ENCODE results near the gene PCDH9. TPM values are rescaled to one million over a fixed set of nuclear protein-coding genes. Genes with fewer than 3 reads are reported as not detected.

PCDH9 gene
- total and polyA plus RNA-seq, 2 donors = 0.72 to 28.2 TPM

DNA sequence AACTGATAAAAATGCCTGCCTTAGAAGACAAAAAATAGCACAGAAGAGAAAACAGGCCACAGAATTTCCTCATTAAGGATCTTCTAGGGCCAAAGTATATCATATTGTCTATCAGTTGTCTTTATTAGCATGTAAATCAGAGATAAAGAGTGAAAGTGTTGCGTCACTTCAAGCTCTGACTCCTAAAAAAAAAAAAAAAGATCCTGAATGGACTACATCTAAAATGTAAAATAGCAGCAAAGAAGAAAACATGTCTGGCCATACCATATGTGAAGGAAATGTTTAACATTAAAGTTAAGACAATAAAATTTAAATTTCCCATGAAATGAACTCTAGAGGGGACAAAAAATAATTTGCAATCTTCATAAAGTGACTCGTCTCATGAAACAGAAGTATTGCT lies 237.4 kb downstream of the PCDH9 start:
- WGBS = 48% methylated on average over 2 of the region's 2 CpGs
- Histone ChIP-seq H3K4me3 (ENCODE audit: low read depth, low read length) (no peak overlapping the region), H3K27ac (ENCODE audit: low read depth) (no peak overlapping the region), H3K4me1 (ENCODE audit: insufficient read depth) (no peaks in the 10 kb centered on the region), H3K36me3 (ENCODE audit: insufficient read depth) (no peaks in the 10 kb centered on the region)
- no peak for DNase-seq (ENCODE audit: extremely low spot score)

DNA sequence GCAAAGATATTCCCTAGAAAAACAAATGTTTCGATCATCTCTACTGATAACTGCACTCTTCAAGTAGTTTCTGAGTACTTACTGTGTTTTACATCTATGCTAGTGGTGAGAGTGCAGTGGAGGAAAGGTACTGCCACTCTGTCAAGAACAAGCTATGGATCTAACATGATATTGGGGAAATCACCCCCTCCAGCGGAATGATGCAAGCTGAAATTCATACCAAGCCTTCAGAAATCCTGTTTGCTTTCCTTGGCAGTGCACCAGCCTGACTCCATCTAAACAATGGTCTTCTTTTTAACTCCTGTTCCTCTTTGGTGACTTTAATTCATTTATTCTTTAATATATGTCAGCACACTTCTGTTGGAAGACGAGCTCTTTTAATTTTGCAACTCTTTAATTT lies 238.0 kb downstream of the PCDH9 start:
- WGBS = 78% methylated on average over 3 of the region's 3 CpGs
- Histone ChIP-seq H3K27ac (ENCODE audit: low read depth) (no peak overlapping the region), H3K36me3 (ENCODE audit: insufficient read depth) (no peaks in the 10 kb centered on the region), H3K4me3 (ENCODE audit: low read depth, low read length) (no peak overlapping the region), H3K4me1 (ENCODE audit: insufficient read depth) (no peaks in the 10 kb centered on the region)
- DNase-seq (ENCODE audit: extremely low spot score) = no peak

DNA sequence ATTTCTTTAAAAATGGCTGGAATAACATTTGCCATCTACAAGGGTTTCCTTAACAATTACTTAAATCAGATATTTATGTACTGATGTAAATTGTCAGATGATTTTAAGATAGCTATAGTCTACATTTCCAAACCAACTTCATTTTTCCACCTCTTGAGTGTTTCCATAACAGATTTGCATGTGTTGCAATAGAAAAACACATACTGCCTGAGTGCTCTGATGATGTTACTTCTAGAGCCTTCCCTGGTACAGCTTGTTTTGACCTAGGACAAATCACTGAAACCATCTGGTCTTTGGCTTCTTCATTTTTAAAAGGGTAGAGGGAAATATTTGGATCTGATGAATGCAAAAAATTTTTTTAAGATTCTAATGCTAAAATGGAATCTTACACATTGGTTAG lies 245.9 kb downstream of the PCDH9 start:
- Histone ChIP-seq H3K4me3 (ENCODE audit: low read depth, low read length) (no peak overlapping the region), H3K4me1 (ENCODE audit: insufficient read depth) (no peaks in the 10 kb centered on the region), H3K27ac (ENCODE audit: low read depth) (no peak overlapping the region), H3K36me3 (ENCODE audit: insufficient read depth) (no peaks in the 10 kb centered on the region)
- no peak for DNase-seq (ENCODE audit: extremely low spot score)

DNA sequence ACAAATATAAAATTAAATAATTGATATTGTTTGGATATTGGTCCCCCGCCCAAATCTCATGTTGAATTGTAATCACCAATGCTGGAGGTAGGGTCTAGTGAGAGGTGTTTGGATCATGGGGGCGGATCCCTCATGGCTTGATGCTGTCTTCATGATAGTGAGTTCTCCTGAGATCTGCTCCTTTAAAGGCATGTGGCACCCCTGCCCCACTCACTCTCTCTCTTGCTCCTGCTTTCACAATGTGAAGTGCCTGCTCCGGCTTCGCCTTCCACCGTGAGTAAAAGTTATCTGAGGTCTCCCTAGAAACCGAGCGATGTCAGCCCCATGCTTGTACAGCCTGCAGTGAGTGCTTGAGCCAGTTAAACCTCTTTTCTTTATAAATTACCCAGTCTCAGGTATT lies 248.2 kb downstream of the PCDH9 start:
- Histone ChIP-seq H3K4me1 (ENCODE audit: insufficient read depth) (no peaks in the 10 kb centered on the region), H3K36me3 (ENCODE audit: insufficient read depth) (no peaks in the 10 kb centered on the region), H3K27ac (ENCODE audit: low read depth) (no peak overlapping the region), H3K4me3 (ENCODE audit: low read depth, low read length) (no peak overlapping the region)
- 97% methylated on average over 7 of the region's 7 CpGs for WGBS
- no peak for DNase-seq (ENCODE audit: extremely low spot score)

DNA sequence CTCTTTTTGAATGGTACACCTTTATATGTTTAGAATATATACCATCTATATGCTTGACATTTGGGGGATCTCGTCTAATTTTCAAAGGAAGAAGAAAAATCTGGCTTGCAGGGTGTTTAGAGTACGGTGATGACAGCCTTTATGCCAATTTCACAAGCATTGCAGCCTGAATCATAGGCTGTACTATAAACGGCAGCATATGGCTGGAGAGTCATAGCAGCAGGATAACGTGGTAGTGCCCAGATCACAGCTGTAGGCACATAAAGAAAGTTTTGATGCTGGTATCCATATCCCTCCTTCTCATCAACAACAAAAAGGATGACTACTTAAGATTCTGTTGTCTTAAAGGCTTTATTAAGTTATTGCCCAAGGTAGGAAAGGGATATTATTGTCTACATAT lies 253.0 kb downstream of the PCDH9 start:
- no peak overlapping the region for H3K4me3 ChIP-seq (ENCODE audit: low read depth, low read length)
- H3K4me1 ChIP-seq (ENCODE audit: insufficient read depth) = no peaks in the 10 kb centered on the region
- WGBS = 73% methylated on average over 4 of the region's 4 CpGs
- no peak overlapping the region for H3K27ac ChIP-seq (ENCODE audit: low read depth)
- H3K36me3 ChIP-seq (ENCODE audit: insufficient read depth) = no peaks in the 10 kb centered on the region
- no peak for DNase-seq (ENCODE audit: extremely low spot score)

DNA sequence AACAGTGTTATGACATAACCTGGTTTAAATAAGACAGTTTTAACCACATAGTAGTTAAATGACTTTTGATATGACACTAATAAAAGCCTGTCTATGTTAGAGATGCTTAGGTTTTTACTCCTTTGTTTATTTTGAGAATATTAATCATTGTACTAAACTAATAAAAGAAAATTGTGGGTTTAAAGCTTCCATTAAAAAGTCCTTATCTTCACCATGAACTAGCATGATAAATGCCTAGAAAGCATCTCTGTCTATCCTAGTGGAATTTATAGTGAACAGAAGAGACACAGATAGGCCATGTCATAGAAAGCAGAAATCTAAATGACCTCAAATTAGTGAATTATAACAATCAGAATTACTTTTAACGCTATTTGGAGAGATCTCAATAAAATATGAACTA lies 255.2 kb downstream of the PCDH9 start:
- no peak for DNase-seq (ENCODE audit: extremely low spot score)
- Histone ChIP-seq H3K4me3 (ENCODE audit: low read depth, low read length) (no peak overlapping the region), H3K36me3 (ENCODE audit: insufficient read depth) (no peaks in the 10 kb centered on the region), H3K27ac (ENCODE audit: low read depth) (no peak overlapping the region), H3K4me1 (ENCODE audit: insufficient read depth) (no peaks in the 10 kb centered on the region)
- WGBS = 44% methylated on average over 1 of the region's 1 CpG

DNA sequence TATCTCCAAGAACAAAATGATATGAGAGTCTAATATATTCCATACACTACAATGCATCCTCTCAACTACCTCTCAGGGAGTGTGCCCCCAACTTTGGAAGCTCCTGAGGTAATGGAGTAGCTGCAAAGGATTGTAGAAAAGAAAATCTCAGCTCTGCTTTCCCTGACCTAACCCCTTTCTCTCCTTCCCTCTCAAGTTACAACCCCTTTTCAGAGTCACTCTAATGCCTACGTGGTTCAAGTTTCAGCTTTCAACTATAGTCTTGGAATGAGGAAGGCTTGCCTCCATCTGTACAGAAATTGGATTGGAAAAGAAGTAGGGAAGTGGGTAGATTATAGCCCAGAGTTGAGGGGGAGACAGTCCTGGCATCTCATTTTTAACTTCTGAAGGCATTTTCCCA lies 256.0 kb downstream of the PCDH9 start:
- Histone ChIP-seq H3K27ac (ENCODE audit: low read depth) (no peak overlapping the region), H3K4me3 (ENCODE audit: low read depth, low read length) (no peak overlapping the region), H3K4me1 (ENCODE audit: insufficient read depth) (no peaks in the 10 kb centered on the region), H3K36me3 (ENCODE audit: insufficient read depth) (no peaks in the 10 kb centered on the region)
- WGBS = 86% methylated on average over 1 of the region's 1 CpG
- DNase-seq (ENCODE audit: extremely low spot score) = no peak

DNA sequence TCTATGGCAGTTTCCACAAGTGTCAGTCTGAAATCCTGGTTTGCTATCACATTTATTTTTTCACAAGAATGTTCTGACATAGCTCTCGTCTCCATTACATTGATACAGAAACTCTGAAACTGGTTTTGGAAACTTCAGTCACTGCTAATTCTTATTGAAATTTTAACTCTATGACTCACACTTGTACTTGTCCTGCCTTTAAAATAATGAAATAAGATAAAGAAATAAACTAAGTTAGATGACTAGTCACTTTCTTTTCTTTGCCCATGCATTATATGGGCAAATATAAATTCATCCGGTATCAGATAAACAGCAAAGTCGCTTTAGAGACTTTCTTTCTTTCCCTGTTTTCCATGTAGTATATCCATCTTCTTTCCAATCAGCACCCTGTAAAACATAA lies 257.5 kb downstream of the PCDH9 start:
- Histone ChIP-seq H3K4me1 (ENCODE audit: insufficient read depth) (no peaks in the 10 kb centered on the region), H3K4me3 (ENCODE audit: low read depth, low read length) (no peak overlapping the region), H3K27ac (ENCODE audit: low read depth) (no peak overlapping the region), H3K36me3 (ENCODE audit: insufficient read depth) (no peaks in the 10 kb centered on the region)
- no peak for DNase-seq (ENCODE audit: extremely low spot score)
- WGBS = 93% methylated on average over 3 of the region's 3 CpGs

DNA sequence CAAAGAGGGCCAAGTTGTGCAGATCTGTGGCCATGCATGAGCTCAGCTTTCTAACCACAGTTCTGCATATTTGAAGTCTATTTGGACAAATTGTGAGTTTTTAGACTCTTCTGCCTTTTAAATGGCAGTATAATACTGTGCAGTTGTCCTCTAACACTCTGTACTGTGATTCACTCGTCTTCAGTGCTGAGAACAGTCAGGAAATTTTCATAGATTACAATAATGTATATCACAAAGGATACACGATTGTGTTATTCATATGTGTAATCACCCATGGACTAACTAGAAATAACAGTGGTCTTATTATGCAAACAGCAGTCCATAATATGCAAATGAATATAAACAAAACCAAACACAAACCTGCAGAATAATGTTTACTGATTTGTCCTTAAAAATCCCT lies 259.1 kb downstream of the PCDH9 start:
- no peak overlapping the region for H3K4me3 ChIP-seq (ENCODE audit: low read depth, low read length)

DNA sequence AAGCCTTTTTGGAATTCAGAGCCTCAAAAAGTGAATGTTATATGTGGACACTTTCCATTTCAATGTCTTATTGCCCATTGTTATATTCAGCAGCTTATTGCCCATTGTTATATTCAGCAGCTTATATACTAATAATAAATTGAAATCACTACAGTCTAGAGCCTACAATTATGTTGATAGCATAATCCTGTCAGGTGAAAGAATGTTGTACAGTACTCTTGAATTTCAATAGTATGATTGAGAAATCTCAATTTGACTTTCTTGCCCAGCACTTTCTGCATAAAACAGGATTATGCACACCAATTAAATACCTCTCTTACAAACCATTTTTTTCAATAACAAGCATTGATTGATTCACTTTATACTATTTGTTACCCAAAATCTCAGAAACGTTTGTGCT lies 260.8 kb downstream of the PCDH9 start:
- WGBS = 64% methylated on average over 1 of the region's 1 CpG

More for the DNA sequence above, 259.1 kb downstream of the PCDH9 start:
- Histone ChIP-seq H3K4me1 (ENCODE audit: insufficient read depth) (no peaks in the 10 kb centered on the region), H3K36me3 (ENCODE audit: insufficient read depth) (no peaks in the 10 kb centered on the region), H3K27ac (ENCODE audit: low read depth) (no peak overlapping the region)
- DNase-seq (ENCODE audit: extremely low spot score) = no peak
- 87% methylated on average over 2 of the region's 2 CpGs for WGBS

DNA sequence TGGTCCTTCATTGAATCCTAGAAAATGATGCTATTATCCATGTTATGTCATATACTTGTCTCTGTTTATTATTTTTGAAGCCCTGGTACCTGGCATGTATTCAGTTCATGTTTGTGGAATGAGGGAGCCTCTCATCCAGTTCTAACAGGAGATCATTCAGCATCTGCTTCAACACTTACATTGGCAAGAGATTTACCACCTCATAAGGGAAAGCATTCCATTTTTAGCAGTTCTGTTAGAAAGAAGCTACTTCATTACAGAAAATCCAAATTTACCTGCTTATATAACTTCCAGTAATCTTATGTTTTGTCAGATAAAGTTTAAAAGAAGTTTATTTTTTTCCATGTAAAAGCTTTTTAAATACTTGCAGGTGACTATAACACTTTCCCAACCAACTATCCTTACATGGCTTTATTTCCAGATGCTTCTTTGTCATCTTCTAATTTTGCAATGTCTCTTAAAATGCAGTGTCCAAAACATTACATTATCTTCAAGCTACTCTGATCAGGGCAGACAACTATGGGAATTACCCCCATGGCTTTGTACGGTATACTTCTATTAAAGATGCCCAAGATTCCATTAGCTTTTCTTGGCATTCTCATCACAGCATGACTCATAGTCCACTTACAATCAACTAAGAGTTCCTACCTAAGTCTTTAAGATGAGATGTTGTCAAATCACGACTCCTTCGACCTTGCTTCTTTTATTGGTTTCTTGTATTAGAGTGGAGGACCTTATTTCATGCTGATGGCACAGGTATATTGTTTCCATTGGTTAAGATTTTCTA lies 262.1 kb downstream of the PCDH9 start:
- DNase-seq (ENCODE audit: extremely low spot score) = no peak
- no peak overlapping the region for H3K27ac ChIP-seq (ENCODE audit: low read depth)
- no peaks in the 10 kb centered on the region for H3K36me3 ChIP-seq (ENCODE audit: insufficient read depth)
- no peak overlapping the region for H3K4me3 ChIP-seq (ENCODE audit: low read depth, low read length)
- WGBS = 94% methylated on average over 3 of the region's 3 CpGs
- no peaks in the 10 kb centered on the region for H3K4me1 ChIP-seq (ENCODE audit: insufficient read depth)

More for the DNA sequence above, 260.8 kb downstream of the PCDH9 start:
- Histone ChIP-seq H3K4me1 (ENCODE audit: insufficient read depth) (no peaks in the 10 kb centered on the region), H3K27ac (ENCODE audit: low read depth) (no peak overlapping the region), H3K4me3 (ENCODE audit: low read depth, low read length) (no peak overlapping the region), H3K36me3 (ENCODE audit: insufficient read depth) (no peaks in the 10 kb centered on the region)
- no peak for DNase-seq (ENCODE audit: extremely low spot score)

DNA sequence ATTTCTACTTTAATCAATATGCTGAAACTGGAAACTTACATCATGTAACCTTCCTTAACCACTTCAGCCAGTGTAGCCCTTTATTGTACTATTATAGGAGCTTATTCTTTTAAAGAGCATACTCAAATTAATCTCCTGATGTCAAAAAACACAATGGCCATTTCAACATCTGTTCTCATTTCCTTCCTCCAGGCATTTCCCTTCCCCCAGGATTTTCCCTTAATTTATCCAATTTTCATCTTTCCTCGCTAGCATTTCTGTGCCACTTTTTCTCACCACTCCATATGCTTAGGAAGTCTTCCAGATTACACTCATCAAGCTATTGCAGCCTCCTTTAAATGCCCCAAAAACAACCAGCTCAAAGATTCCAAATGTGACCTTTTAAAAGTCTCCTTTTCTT lies 265.0 kb downstream of the PCDH9 start:
- H3K27ac ChIP-seq (ENCODE audit: low read depth) = no peak overlapping the region
- no peaks in the 10 kb centered on the region for H3K4me1 ChIP-seq (ENCODE audit: insufficient read depth)
- H3K36me3 ChIP-seq (ENCODE audit: insufficient read depth) = no peaks in the 10 kb centered on the region
- 80% methylated on average over 1 of the region's 1 CpG for WGBS
- H3K4me3 ChIP-seq (ENCODE audit: low read depth, low read length) = no peak overlapping the region
- no peak for DNase-seq (ENCODE audit: extremely low spot score)

DNA sequence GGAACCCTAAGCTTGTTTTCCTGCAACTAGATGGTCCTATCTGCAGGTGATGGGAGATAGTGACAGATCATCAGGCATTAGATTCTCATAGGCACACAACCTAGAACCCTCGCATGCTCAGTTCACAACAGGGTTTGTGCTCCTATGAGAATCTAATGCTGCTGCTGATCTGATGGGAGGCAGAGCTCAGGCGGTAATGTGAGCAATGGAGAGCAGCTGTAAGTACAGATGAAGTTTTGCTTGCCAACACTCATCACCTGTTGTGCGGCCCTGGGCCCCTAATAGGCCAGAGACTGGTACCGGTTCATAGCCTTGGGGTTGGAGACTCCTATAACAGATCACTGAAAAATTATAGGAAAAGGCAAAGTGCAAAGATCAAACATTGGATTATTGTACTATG lies 267.2 kb downstream of the PCDH9 start:
- WGBS = 97% methylated on average over 4 of the region's 4 CpGs
- Histone ChIP-seq H3K4me1 (ENCODE audit: insufficient read depth) (no peaks in the 10 kb centered on the region), H3K27ac (ENCODE audit: low read depth) (no peak overlapping the region), H3K36me3 (ENCODE audit: insufficient read depth) (no peaks in the 10 kb centered on the region), H3K4me3 (ENCODE audit: low read depth, low read length) (no peak overlapping the region)
- DNase-seq (ENCODE audit: extremely low spot score) = no peak

DNA sequence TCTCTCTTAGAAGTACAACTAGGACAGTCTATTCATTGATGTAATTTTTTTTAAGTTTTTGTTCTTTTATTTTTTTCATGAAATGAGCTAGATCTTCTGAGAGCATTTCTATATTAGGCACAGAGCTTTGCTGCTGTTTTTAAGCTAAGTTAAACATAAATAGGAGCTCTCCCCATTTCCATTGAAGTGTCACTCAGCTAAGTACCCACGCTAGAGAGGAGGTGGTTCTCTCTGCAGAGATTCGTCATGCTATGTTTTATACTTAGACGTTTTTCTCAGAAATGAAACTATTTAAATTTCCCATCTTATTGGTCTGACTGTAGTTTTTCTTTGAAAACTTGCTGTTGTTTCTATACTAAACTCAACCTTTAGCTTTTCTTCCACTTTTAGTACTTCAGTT lies 271.5 kb downstream of the PCDH9 start:
- Histone ChIP-seq H3K4me1 (ENCODE audit: insufficient read depth) (no peaks in the 10 kb centered on the region), H3K36me3 (ENCODE audit: insufficient read depth) (no peaks in the 10 kb centered on the region), H3K27ac (ENCODE audit: low read depth) (no peak overlapping the region), H3K4me3 (ENCODE audit: low read depth, low read length) (no peak overlapping the region)
- 41% methylated on average over 3 of the region's 3 CpGs for WGBS
- DNase-seq (ENCODE audit: extremely low spot score) = no peak

DNA sequence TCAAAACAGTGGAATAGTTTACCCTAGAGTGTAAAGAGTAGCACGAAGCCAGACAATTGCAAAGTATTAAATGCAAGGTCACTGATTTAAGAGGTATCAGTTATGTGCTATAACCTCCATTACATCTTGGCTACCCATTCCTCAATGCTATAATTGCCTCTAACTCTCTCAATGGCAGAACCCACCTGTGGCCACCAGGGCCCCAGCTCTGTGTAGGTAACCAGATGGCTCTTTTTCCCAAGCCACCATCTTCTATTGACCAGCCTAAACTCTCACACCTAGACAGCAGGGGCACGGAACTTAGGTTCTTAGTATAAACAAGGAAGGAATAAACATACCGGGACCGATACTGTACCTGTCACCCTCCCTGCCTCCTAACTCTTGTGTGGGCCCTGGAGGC lies 277.6 kb downstream of the PCDH9 start:
- DNase-seq (ENCODE audit: extremely low spot score) = no peak
- Histone ChIP-seq H3K36me3 (ENCODE audit: insufficient read depth) (no peaks in the 10 kb centered on the region), H3K4me1 (ENCODE audit: insufficient read depth) (no peaks in the 10 kb centered on the region), H3K4me3 (ENCODE audit: low read depth, low read length) (no peak overlapping the region), H3K27ac (ENCODE audit: low read depth) (no peak overlapping the region)
- WGBS = 96% methylated on average over 4 of the region's 4 CpGs

Measured in urinary bladder (tissue), 4 donors.